SK-N-SH treated with all-trans-retinoic acid at 6 μM for 48 hours (cell line): ENCODE data around the gene TRPC6.

Source experiments
- ARNTL ChIP-seq: fragments of 450-650 bp; formaldehyde crosslinking; IDR thresholded peaks from 2 replicates; pipeline ENCODE4 v1.5.0; 2020; ENCODE audit warnings: low read depth, mild to moderate bottlenecking, moderate library complexity, borderline replicate concordance
- ESRRG ChIP-seq: fragments of 250-450 bp; sonication (Bioruptor Pico); IDR thresholded peaks from 2 replicates; pipeline ENCODE4 v1.6.1; 2021; ENCODE audit warnings: mild to moderate bottlenecking
- PPARA ChIP-seq: fragments of 250-450 bp; sonication (Bioruptor Pico); IDR thresholded peaks from 2 replicates; pipeline ENCODE4 v1.5.0; 2020; ENCODE audit warnings: mild to moderate bottlenecking, borderline replicate concordance
- TCF4 ChIP-seq: fragments of 250-450 bp; sonication (Bioruptor Pico); IDR thresholded peaks from 2 replicates; pipeline ENCODE4 v1.8.0; 2021; ENCODE audit warnings: mild to moderate bottlenecking, moderate library complexity, borderline replicate concordance
- TOX ChIP-seq: fragments of 250-450 bp; sonication (Bioruptor Pico); IDR thresholded peaks from 2 replicates; pipeline ENCODE4 v1.8.0; 2021; ENCODE audit warnings: mild to moderate bottlenecking, moderate library complexity, borderline replicate concordance
- ZC3H10 ChIP-seq: fragments of 250-450 bp; sonication (Bioruptor Pico); IDR thresholded peaks from 2 replicates; pipeline ENCODE4 v1.5.1; 2021; ENCODE audit warnings: mild to moderate bottlenecking, moderate library complexity
- ZFP3 ChIP-seq: fragments of 250-450 bp; sonication (Bioruptor Pico); IDR thresholded peaks from 2 replicates; pipeline ENCODE4 v1.5.0; 2020; ENCODE audit warnings: mild to moderate bottlenecking, moderate library complexity
- ZFP30 ChIP-seq: fragments of 450-650 bp; formaldehyde crosslinking; IDR thresholded peaks from 2 replicates; pipeline ENCODE4 v1.5.0; 2022; ENCODE audit warnings: mild to moderate bottlenecking, moderate library complexity
- TF ChIP-seq, protein P1 (sequence below): fragments of 250-450 bp; sonication (Bioruptor Pico); IDR thresholded peaks from 2 replicates; pipeline ENCODE4 v1.5.1; 2021; ENCODE audit warnings: mild to moderate bottlenecking, moderate library complexity
- TF ChIP-seq, protein P2 (sequence below): fragments of 250-450 bp; sonication (Bioruptor Pico); IDR thresholded peaks from 2 replicates; pipeline ENCODE4 v1.8.0; 2021; ENCODE audit warnings: low read depth, mild to moderate bottlenecking, moderate library complexity, borderline replicate concordance
- TF ChIP-seq, protein P3 (sequence below): fragments of 250-450 bp; sonication (Bioruptor Pico); IDR thresholded peaks from 2 replicates; pipeline ENCODE4 v1.5.1; 2020; ENCODE audit warnings: low read depth, mild to moderate bottlenecking, moderate library complexity

DNA sequence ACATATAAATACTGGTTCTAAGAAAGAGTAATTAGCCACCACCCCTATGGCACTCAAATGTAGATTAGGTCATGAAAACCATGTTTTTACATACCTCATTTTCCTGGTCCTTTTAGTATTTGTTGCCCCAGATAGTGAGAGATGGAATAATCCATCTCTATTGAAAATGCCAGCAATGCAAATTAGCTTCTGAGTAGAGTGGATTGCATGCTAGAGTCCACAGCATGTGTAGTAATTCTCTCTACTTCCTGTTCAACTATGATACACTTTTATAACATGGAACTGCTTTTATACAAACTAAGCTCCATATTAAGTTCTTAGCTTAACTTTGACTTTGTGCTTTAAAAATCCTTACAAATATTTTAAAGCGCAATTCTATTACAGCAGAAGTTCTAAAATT is 73.2 kb downstream of the TRPC6 start:
- TF ChIP-seq, protein P1, sequence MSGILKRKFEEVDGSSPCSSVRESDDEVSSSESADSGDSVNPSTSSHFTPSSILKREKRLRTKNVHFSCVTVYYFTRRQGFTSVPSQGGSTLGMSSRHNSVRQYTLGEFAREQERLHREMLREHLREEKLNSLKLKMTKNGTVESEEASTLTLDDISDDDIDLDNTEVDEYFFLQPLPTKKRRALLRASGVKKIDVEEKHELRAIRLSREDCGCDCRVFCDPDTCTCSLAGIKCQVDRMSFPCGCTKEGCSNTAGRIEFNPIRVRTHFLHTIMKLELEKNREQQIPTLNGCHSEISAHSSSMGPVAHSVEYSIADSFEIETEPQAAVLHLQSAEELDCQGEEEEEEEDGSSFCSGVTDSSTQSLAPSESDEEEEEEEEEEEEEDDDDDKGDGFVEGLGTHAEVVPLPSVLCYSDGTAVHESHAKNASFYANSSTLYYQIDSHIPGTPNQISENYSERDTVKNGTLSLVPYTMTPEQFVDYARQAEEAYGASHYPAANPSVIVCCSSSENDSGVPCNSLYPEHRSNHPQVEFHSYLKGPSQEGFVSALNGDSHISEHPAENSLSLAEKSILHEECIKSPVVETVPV (CRISPR knock-in tag), result no peak
- TF ChIP-seq ZFP30 (CRISPR knock-in tag) (no peak), TOX (CRISPR knock-in tag) (no peak), TCF4 (CRISPR knock-in tag) (no peak), PPARA (CRISPR knock-in tag) (no peak), ARNTL (no peak), ZC3H10 (no peak), ESRRG (CRISPR knock-in tag) (no peak), ZFP3 (CRISPR knock-in tag) (no peak)
- TF ChIP-seq, protein P2, sequence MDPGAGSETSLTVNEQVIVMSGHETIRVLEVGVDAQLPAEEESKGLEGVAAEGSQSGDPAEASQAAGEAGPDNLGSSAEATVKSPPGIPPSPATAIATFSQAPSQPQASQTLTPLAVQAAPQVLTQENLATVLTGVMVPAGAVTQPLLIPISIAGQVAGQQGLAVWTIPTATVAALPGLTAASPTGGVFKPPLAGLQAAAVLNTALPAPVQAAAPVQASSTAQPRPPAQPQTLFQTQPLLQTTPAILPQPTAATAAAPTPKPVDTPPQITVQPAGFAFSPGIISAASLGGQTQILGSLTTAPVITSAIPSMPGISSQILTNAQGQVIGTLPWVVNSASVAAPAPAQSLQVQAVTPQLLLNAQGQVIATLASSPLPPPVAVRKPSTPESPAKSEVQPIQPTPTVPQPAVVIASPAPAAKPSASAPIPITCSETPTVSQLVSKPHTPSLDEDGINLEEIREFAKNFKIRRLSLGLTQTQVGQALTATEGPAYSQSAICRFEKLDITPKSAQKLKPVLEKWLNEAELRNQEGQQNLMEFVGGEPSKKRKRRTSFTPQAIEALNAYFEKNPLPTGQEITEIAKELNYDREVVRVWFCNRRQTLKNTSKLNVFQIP, result no peak
- TF ChIP-seq, protein P3, sequence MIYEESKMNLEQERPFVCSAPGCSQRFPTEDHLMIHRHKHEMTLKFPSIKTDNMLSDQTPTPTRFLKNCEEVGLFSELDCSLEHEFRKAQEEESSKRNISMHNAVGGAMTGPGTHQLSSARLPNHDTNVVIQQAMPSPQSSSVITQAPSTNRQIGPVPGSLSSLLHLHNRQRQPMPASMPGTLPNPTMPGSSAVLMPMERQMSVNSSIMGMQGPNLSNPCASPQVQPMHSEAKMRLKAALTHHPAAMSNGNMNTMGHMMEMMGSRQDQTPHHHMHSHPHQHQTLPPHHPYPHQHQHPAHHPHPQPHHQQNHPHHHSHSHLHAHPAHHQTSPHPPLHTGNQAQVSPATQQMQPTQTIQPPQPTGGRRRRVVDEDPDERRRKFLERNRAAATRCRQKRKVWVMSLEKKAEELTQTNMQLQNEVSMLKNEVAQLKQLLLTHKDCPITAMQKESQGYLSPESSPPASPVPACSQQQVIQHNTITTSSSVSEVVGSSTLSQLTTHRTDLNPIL (CRISPR knock-in tag), result no peak
